Activated naive CD8-positive, alpha-beta T cell treated with anti-CD3 and anti-CD28 coated beads, Interleukin-2, amount 10 ng/mL, durations not matched to agents 7 days and 5 days (primary cell): ENCODE measurements around the gene MEIOSIN. TPM values are rescaled to one million over a fixed set of nuclear protein-coding genes. Genes with fewer than 3 reads are reported as not detected.

Source experiments
- ATAC-seq: fragments of 150-1000 bp; cut with Tn5 transposase; one replicate; pipeline ENCODE4 v1.10.0; 2021; ENCODE audit warnings: low read depth, moderate library complexity
- POLR2A ChIA-PET: fragments of 350-600 bp; sonication (Branson Sonifier 250); formaldehyde crosslinking; loops from one replicate; lab custom pipeline; 2021; ENCODE audit warnings: antibody characterized with exemption; lab: Charles Lee
- DNase-seq: peaks from one replicate; pipeline ENCODE4 v3.0.0; 2021
- H3K27ac Mint-ChIP-seq: one replicate; pipeline ENCODE4 v1.8.0; 2022; ENCODE audit warnings: mild to moderate bottlenecking, mixed read lengths
- H3K27me3 Mint-ChIP-seq: one replicate; pipeline ENCODE4 v1.8.0; 2022; ENCODE audit warnings: mild to moderate bottlenecking, moderate library complexity, mixed read lengths
- H3K36me3 Mint-ChIP-seq: one replicate; pipeline ENCODE4 v1.8.0; 2021; ENCODE audit warnings: mild to moderate bottlenecking, mixed read lengths
- H3K4me1 Mint-ChIP-seq: one replicate; pipeline ENCODE4 v1.8.0; 2021; ENCODE audit warnings: mixed read lengths
- H3K4me3 Mint-ChIP-seq: one replicate; pipeline ENCODE4 v1.8.0; 2022; ENCODE audit warnings: mild to moderate bottlenecking, moderate library complexity, mixed read lengths
- H3K9me3 Mint-ChIP-seq: one replicate; pipeline ENCODE4 v1.8.0; 2021; ENCODE audit warnings: mixed read lengths
- total RNA-seq, 2 experiments: library from RNA; stranded (reverse); gene quantifications; one replicate each; pipeline ENCODE4 v1.2.3, GENCODE V29; 2021

Gene MEIOSIN
- total RNA-seq, 2 experiments from 2014 or later, result not detected

- H3K4me1 Mint-ChIP-seq, result no peaks in the 10 kb centered on the region
- H3K27ac Mint-ChIP-seq, result no peak overlapping the region
- H3K4me3 Mint-ChIP-seq, result no peak overlapping the region
- H3K9me3 Mint-ChIP-seq, result no peaks in the 10 kb centered on the region
- ATAC-seq, result no peak
- no peaks in the 10 kb centered on the region for H3K36me3 Mint-ChIP-seq
- POLR2A ChIA-PET, result no interaction called here
- no peak for DNase-seq
- H3K27me3 Mint-ChIP-seq, result peaks cover 17% of the 10 kb centered on the region
These were observed 30.6 kb downstream of the MEIOSIN start for GRCh38 chr19:45763691-45764294.

- Mint-ChIP-seq H3K4me3 (no peak overlapping the region), H3K9me3 (no peaks in the 10 kb centered on the region), H3K27ac (no peak overlapping the region), H3K27me3 (peaks cover 17% of the 10 kb centered on the region), H3K36me3 (no peaks in the 10 kb centered on the region), H3K4me1 (no peaks in the 10 kb centered on the region)
- no peak for ATAC-seq
- POLR2A ChIA-PET, result no interaction called here
- no peak for DNase-seq
These were observed 31.2 kb downstream of the MEIOSIN start for GRCh38 chr19:45764475-45764874.

GRCh38 chr19:45764945-45765701 lies 31.9 kb downstream of the MEIOSIN start:
- POLR2A ChIA-PET, result no interaction called here
- Mint-ChIP-seq H3K4me3 (no peak overlapping the region), H3K36me3 (no peaks in the 10 kb centered on the region), H3K27ac (no peak overlapping the region), H3K27me3 (peaks cover 17% of the 10 kb centered on the region), H3K4me1 (no peaks in the 10 kb centered on the region), H3K9me3 (no peaks in the 10 kb centered on the region)
- ATAC-seq (no peak), DNase-seq (no peak)

GRCh38 chr19:45765702-45766295 lies 32.6 kb downstream of the MEIOSIN start:
- Mint-ChIP-seq H3K27me3 (peaks cover 17% of the 10 kb centered on the region), H3K4me1 (peaks cover 1% of the 10 kb centered on the region), H3K27ac (no peak overlapping the region), H3K9me3 (no peaks in the 10 kb centered on the region), H3K4me3 (no peak overlapping the region), H3K36me3 (no peaks in the 10 kb centered on the region)
- ATAC-seq, result no peak
- DNase-seq, result no peak
- POLR2A ChIA-PET, result no interaction called here

GRCh38 chr19:45766296-45766868 lies 33.1 kb downstream of the MEIOSIN start:
- Mint-ChIP-seq H3K4me1 (peaks cover 5% of the 10 kb centered on the region), H3K4me3 (no peak overlapping the region), H3K27me3 (peaks cover 20% of the 10 kb centered on the region), H3K27ac (no peak overlapping the region), H3K36me3 (no peaks in the 10 kb centered on the region), H3K9me3 (no peaks in the 10 kb centered on the region)
- POLR2A ChIA-PET, result no interaction called here
- ATAC-seq (no peak), DNase-seq (no peak)

GRCh38 chr19:45766869-45767346 lies 33.7 kb downstream of the MEIOSIN start:
- no peaks in the 10 kb centered on the region for H3K9me3 Mint-ChIP-seq
- ATAC-seq, result no peak
- H3K36me3 Mint-ChIP-seq, result no peaks in the 10 kb centered on the region
- H3K27ac Mint-ChIP-seq, result no peak overlapping the region
- POLR2A ChIA-PET, result interaction anchor here (1.3 kb wide), 1 partner anchor 299 kb away, joined by 3 read pairs; the partner anchor contains the start of gene FOSB
- H3K4me3 Mint-ChIP-seq, result no peak overlapping the region
- H3K27me3 Mint-ChIP-seq, result peaks cover 19% of the 10 kb centered on the region
- H3K4me1 Mint-ChIP-seq, result peaks cover 5% of the 10 kb centered on the region
- no peak for DNase-seq

GRCh38 chr19:45767410-45767880 lies 34.2 kb downstream of the MEIOSIN start:
- peaks cover 5% of the 10 kb centered on the region for H3K4me1 Mint-ChIP-seq
- no peak overlapping the region for H3K27ac Mint-ChIP-seq
- DNase-seq (no peak), ATAC-seq (no peak)
- no peaks in the 10 kb centered on the region for H3K36me3 Mint-ChIP-seq
- POLR2A ChIA-PET, result interaction anchor here (0.6 to 2.2 kb wide), 3 partner anchors 11 to 299 kb away, joined by 3 to 16 read pairs (median 3); partner anchors contain the start of genes FBXO46 and FOSB
- no peaks in the 10 kb centered on the region for H3K9me3 Mint-ChIP-seq
- peak overlapping the region; percentile 35 for H3K4me3 Mint-ChIP-seq
- H3K27me3 Mint-ChIP-seq, result peaks cover 17% of the 10 kb centered on the region

- Mint-ChIP-seq H3K4me1 (peaks cover 5% of the 10 kb centered on the region), H3K36me3 (no peaks in the 10 kb centered on the region), H3K4me3 (peak overlapping the region; percentile 68), H3K27ac (no peak overlapping the region), H3K27me3 (peaks cover 17% of the 10 kb centered on the region), H3K9me3 (no peaks in the 10 kb centered on the region)
- POLR2A ChIA-PET, result interaction anchor here (0.6 to 3.0 kb wide), 12 partner anchors 11 to 1840 kb away, joined by 3 to 37 read pairs (median 10); partner anchors contain the start of genes CCDC61, DMWD, FBXO46 and FOSB
- ATAC-seq, result no peak
- peak; percentile 66 for DNase-seq
These were observed 34.8 kb downstream of the MEIOSIN start for GRCh38 chr19:45767881-45768654.

- Mint-ChIP-seq H3K4me1 (peaks cover 5% of the 10 kb centered on the region), H3K27me3 (peaks cover 17% of the 10 kb centered on the region), H3K36me3 (no peaks in the 10 kb centered on the region), H3K9me3 (no peaks in the 10 kb centered on the region), H3K4me3 (peak overlapping the region; percentile 91), H3K27ac (peak overlapping the region; percentile 86)
- ATAC-seq (no peak), DNase-seq (no peak)
- POLR2A ChIA-PET, result interaction anchor here (0.6 to 3.0 kb wide), 10 partner anchors 10 to 1840 kb away, joined by 3 to 37 read pairs (median 12); partner anchors contain the start of genes CCDC61, DMWD, FBXO46 and IRF2BP1
These were observed 35.4 kb downstream of the MEIOSIN start for GRCh38 chr19:45768655-45768983.

- ATAC-seq (peak; percentile 70), DNase-seq (peak; percentile 99)
- Mint-ChIP-seq H3K4me3 (peak within 1 kb of the TSS; percentile 91), H3K27me3 (peaks cover 17% of the 10 kb centered on the region), H3K4me1 (peaks cover 5% of the 10 kb centered on the region), H3K9me3 (no peaks in the 10 kb centered on the region), H3K36me3 (no peaks in the 10 kb centered on the region), H3K27ac (peak within 1 kb of the TSS; percentile 86)
- POLR2A ChIA-PET, result interaction anchor here (0.6 to 3.0 kb wide), 17 partner anchors 10 to 1841 kb away, joined by 3 to 37 read pairs (median 7); partner anchors contain the start of genes CCDC61, DMPK, DMWD and FBXO46
These were observed 35.9 kb downstream of the MEIOSIN start, which contains the start of gene SIX5 for GRCh38 chr19:45768984-45769782. SIX5 (minus strand) TSS chr19:45769252; CDS start chr19:45768844, 408 bp downstream.

- Mint-ChIP-seq H3K36me3 (no peaks in the 10 kb centered on the region), H3K27ac (peak overlapping the region; percentile 86), H3K4me3 (peak overlapping the region; percentile 91), H3K4me1 (peaks cover 5% of the 10 kb centered on the region), H3K9me3 (no peaks in the 10 kb centered on the region), H3K27me3 (peaks cover 14% of the 10 kb centered on the region)
- POLR2A ChIA-PET, result interaction anchor here (0.6 to 3.0 kb wide), 12 partner anchors 9 to 823 kb away, joined by 4 to 37 read pairs (median 9); partner anchors contain the start of genes CCDC61, DMWD, FBXO46 and IRF2BP1
- no peak for DNase-seq
- peak; percentile 37 for ATAC-seq
These were observed 36.6 kb downstream of the MEIOSIN start for GRCh38 chr19:45769821-45770191.
